ENCODE data around the gene AHSA1.
A peak's percentile ranks its signal among the peaks of the same experiment; 100 is the strongest.
"Not testable (repeated sequence)": the region's sequence is repeated elsewhere in the genome, so short reads cannot be mapped to it uniquely, and the experiment has no call there.

AHSA1 gene

DNA sequence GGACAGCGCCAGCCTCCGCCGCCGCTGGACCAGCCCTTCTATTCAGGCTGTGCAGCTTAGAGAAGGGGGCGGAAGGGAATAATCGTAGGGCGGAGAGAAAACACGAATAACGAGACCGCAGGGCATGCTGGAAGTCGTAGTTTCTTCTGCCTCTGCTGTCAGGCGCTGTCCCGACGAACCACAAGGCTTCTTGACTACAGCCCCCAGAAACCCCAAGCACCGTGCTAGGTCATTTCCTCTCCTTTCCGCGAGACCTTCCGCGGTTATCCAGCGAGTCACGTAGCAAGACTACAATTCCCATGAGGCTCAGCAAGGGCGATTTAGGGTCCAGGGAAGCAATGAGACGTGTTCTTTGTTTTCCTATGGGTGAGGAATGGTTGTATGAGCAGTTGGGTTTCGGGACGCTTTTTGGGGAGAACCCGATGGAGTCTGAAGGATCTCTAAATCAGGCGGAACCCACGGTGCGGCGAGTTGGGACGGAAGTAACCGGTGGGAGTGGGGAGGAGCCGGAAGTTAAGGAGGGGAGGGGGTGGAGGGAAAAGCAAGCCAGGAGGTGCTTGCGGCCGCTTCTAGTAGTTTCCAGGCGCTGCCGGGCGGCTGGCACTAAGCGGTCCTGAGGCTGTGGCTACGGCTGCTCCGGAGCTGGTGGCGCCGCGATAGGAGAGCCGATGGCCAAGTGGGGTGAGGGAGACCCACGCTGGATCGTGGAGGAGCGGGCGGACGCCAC lies at the start of gene AHSA1, which contains the start of gene VIPAS39:
AHSA1 (plus strand) TSS at position 572 of the 727 bp plus-strand sequence; CDS start at position 669, 97 bp downstream.
VIPAS39 (minus strand) TSS at position 80 of the 727 bp plus-strand sequence. CDS start 3,499 bp downstream, outside the sequence.
- DNase-seq (ENCODE audit: low read depth) = peak; percentile 93

DNA sequence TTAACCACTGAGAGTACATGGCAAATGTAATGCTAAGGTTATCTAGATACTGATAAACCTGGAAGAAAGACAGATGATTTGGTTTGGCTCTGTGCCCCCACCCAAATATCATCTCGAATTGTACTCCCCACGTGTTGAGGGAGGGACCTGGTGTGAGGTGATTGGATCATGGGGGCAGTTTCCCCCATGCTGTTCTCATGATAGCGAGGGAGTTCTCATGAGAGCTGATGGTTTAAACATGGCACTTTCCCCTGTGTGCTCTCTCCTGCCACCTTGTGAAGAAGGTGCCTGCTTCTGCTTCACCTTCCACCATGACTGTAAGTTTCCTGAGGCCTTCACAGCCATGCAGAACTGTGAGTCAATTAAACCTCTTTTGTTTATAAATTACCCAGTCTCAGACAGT lies 48.8 kb upstream of the AHSA1 start:
- DNase-seq (ENCODE audit: low read depth) = no peak

DNA sequence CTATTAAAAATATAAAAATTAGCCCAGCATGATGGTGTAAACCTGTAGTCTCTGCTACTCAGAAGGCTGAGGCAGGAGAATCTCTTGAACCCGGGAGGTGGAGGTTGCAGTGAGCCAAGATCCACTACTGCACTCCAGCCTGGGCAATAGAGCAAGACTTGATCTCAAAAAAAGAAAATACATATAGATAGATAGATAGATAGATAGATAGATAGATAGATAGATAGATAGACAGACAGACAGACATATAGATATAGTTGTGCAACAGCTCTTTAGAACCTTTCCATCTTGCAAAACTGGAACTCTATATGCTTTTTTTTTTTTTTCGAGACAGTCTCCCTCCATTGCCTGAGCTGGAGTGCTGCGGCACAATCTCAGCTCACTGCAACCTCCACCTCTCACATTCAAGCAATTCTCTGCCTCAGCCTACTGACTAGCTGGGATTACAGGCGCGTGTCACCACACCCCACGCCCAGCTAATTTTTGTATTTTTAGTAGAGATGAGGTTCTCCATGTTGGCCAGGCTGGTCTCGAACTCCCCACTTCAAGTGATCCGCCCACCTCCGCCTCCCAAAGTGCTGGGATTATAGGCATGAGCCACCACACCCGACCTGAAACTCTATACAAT lies 42.4 kb upstream of the AHSA1 start:
- not testable (repeated sequence) for DNase-seq (ENCODE audit: low read depth)

DNA sequence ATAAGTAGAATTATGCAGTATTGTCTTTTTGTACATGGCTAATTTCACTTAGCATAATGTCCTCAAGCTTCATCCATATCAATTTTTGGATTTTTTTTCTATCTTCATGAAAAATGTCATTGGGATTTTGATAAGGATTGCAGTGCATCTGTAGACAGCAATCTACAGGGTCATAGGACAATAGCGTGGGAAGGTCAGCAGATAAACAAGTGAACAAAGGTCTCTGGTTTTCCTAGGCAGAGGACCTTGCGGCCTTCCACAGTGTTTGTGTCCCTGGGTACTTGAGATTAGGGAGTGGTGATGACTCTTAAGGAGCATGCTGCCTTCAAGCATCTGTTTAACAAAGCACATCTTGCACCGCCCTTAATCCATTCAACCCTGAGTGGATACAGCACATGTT lies 41.8 kb upstream of the AHSA1 start:
- not testable (repeated sequence) for DNase-seq (ENCODE audit: low read depth)

DNA sequence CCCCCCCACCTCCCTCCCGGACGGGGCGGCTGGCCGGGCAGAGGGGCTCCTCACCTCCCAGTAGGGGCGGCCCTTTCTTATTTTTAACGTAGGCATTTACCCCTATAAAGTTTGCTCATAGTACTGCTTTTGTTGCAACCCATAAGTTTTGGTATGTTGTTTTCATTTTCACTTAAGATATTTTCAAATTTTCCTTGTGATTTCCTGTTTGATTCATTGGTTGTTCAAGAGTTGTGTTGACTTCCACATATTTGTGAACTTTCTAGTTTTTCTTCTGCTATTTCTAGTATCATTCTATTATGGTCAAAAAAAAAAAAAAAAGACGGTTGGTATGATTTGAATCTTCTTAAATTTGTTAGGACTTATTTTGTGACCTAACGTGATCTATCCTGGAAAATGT lies 41.1 kb upstream of the AHSA1 start:
- no peak for DNase-seq (ENCODE audit: low read depth)

DNA sequence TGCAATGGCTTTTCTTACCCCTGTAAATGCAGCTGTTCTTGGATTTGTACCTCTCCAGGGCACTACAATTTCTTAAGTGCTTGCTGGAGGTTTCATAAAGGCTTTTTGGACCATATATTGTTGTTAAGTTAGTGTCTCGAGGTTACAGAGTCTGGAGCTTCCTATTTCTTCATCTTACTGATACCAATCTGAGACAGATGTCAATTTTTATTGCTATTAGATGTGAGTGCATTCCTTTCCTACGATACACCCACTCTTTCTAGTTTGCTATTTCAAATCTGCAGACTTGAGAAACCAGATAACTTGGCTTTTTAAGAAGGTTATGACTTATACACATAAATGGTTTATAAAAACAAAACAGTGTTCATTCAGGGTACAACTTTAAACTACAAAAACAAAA lies 36.7 kb upstream of the AHSA1 start:
- no peak for DNase-seq (ENCODE audit: low read depth)

DNA sequence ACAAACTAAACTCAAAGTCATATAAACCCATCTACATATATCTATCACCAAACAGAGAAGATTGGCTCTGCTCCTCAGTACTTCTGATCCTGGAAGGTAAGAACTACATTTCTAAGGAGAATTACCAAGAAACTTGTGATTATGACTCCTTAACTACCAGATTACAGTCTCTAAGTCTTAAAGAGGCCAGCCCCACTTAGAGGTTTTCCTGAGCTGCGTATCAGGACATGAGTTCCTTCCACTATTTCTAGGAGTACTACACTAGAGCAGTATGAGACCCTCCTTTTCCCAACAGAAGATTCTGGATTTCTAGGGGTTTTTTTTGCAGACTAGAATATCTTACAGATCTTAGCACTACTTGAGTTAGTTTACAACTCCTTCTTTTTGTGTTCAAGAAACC lies 34.5 kb upstream of the AHSA1 start, which contains the start of gene NOXRED1:
NOXRED1 (minus strand) TSS at position 101 of the 400 bp plus-strand sequence. CDS start 634 bp downstream, outside the sequence.
- no peak for DNase-seq (ENCODE audit: low read depth)

DNA sequence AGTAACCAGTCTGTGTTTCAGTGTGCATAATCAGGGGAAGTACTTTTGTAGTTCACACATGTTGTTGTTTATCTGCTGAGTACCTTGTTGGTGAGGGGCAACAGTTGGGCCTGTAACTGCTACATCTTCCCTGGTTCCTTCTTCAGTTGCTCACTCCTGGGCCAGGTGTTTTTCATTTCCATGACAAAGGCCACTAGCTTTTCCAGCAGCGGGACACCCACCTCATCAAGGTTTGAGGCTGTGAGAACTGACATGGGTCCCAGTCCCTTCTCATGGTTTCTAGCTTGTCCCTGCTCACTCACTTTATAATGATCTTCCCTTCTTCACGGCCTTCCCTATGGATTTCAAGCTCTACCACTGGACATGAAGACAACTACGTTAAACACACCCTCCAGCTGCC lies 33.0 kb upstream of the AHSA1 start:
- DNase-seq (ENCODE audit: low read depth) = no peak

DNA sequence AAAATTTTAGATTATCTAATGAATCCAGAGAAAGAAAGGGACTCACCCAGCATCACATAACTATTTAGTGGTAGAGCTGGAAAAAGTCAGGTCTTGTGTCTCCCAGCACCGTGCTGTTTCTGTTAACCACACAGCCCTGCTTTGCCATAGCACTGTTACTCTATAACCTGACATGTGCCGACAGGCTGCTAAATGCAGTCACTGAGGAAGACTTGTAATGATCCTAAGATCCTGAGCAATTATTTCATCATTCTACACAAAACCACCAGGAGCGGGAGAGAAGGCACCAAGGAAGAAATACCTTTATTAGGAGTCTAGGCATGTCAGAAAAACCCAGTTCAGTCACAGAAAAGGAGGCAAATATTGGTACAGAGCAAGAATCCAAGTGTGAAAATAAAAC lies 31.5 kb upstream of the AHSA1 start:
- DNase-seq (ENCODE audit: low read depth) = no peak

DNA sequence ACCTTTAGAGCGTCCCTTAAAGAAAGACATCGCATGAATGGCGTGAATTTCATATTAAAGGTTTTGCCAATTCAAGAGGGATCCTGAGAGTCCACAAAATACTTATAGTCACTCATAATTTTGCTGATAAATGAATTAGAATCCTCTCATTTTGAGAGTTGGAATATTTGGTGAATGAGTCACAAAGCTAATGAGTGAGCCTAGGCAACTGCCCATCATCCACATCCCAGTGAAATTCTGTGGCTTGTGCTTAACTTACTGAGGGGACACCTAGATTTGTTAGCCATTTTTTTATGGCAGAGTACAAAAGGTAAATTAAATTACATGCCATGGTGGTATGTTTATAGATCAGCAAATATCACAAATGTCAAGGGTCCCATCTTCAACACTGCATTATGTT lies 21.9 kb upstream of the AHSA1 start:
- no peak for DNase-seq (ENCODE audit: low read depth)

DNA sequence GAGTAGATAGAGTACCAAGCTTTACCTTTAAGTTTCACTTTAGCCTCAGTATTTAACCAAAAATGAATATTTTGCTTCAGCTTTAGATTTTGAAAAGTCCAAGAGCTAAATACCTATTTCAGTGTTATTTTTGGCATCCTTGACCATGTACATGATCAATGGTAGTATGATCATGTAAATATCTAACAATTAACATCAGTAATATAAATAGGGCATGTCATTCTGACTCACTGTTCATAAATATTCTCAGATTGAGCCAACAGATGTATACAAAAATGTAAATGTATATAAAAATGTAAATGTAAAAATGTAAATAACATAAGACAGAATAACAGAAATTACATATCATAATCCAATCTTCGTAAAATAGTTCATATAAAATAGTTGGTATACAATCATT lies 19.3 kb upstream of the AHSA1 start:
- no peak for DNase-seq (ENCODE audit: low read depth)

DNA sequence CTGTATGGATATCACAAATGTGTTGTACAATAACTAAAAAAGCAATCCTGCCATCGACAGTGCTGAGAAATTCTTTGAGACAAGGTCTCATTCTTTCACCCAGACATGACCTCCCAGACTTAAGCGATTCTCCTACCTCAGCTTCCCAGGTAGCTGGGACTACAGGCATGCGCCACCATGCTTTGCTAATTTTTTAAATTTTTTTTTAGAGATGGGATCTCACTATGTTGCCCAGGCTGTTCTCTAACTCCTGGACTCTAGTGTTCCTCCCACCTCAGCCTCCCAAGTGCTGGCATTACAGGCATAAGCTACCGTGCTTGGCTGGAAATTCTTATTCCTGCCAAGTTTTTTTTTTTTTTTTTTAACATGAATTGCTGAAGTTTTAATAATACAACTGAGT lies 18.0 kb upstream of the AHSA1 start:
- no peak for DNase-seq (ENCODE audit: low read depth)

DNA sequence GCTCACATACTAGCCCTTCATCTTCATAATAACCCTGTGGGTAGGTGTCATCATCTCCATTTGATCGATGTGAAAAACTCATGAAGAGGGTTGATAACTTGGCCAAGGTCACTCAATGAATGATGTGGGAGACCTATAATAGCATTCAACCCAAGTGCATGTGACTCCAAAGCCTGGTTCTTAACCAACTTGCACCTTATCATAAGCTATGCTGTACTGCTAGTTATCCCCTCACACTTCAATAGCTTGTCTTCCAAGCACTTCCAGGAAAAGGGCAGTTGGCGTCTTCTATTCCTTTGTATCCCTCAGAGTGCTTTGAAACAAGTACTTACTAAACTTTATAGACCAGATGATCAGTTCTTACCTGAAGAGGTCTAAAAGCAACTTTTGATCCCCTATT lies 15.7 kb upstream of the AHSA1 start:
- DNase-seq (ENCODE audit: low read depth) = no peak

DNA sequence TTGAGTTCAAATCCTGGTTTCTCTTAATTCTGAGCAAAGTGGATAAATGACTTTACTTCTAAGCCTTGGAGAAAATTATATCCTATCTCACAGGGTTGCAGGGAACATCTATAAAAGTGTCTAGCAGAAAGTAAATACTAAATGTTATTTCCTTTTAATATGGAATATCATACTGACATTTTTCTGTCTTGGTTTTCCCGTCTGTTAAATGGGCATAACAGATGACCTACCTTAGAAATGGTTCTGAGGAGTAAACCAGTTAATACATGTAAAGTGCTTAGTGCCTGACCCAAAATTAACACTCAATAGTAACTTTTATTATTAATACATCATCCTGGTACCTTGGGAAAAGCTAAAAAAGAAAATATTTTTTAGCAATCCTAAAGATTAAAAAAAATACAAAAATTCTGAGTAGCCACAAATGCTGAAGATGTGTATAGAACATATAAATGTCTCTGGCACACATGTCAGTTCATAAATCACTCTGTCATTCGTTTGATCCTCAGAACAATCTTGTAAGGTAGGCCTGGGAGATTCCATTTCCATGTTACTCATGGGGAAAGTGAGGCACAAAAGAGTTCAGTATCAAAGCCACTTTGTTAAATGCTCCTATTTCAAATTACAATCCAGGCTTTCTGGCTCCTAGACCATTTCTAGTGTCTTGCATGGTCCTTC lies 1.8 kb upstream of the AHSA1 start:
- no peak for DNase-seq (ENCODE audit: low read depth)

DNA sequence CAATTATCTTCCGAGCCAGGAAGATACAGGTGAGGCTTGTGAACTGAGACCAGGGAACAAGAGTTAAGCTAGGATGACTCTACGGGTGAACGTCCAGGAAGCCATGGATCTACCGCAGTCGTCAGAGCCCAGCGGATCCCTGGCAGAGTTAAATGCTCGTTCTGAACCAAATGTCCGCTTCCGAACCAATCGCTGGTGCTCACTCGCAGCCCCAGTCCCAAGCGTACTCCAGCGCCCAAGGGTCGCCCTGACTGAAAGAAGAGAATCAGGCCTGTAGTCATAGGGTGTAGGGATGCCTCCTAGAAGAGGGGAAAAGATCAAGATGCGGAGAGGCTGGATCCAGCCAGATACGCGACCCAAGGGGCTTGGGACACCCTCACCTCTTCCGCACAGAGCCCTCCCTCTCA lies 775 bp upstream of the AHSA1 start:
- no peak for DNase-seq (ENCODE audit: low read depth)

DNA sequence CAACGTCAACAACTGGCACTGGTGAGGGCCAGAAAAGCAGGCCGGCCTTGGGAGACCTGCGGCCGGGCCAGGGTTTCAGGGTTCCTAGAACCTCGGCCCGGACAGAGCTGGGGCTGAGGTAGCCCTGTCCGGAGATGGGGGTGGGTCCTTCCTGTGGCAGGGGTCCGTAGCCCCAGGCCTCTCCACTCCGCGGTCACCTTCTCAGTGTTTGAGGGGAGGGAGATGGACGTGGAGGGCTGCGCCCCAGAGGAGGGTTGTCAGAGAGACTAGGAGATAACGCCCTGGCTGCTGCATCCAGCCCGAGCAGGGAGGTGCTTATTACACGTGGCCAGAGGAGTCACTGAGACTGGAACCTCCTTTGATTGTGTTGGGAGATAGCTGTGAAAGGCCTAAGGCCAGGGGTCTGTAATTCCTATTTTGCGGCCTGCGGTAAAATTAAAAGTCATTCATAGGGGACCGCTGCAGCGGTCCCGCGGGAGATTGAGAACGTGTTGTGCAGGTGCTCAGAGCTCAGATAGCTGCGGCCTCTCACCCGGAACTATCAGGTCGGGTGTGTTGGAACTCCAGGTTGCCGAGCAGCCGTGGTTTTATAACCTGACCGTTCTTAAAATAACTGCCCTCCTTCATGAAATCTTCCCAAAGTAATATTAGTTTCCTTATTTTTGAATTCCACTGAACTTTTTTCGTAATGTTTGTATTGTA lies 507 bp downstream of the AHSA1 start:
- no peak for DNase-seq (ENCODE audit: low read depth)

DNA sequence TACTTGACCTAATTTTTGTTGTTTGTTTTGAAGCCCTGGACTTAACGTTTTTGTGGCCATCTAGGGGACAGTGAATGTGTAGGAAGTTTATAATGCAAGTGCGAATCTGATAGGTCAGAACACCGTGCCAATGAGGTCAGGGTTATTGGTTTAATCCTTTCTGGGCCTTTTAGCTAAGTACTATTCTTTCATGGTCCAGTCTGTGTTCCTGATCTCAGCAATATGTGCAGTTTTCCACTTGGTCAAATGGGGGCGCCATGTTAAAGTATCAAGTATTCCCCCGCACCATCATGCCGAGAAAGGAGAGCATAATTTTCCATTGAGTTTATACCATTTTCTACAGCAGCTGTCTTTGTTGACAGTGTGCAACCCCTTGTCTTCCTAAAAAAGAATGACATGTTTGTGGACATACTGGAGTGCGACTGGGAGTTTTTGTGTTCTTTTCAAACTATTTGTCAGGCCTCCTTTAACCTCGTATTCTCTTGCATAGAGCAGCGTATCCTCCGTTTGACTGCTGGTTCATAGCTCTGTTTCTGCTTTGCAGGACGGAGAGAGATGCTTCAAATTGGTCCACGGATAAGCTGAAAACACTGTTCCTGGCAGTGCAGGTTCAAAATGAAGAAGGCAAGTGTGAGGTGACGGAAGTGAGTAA lies 1.3 kb downstream of the AHSA1 start:
- peak; percentile 46 for DNase-seq (ENCODE audit: low read depth)

DNA sequence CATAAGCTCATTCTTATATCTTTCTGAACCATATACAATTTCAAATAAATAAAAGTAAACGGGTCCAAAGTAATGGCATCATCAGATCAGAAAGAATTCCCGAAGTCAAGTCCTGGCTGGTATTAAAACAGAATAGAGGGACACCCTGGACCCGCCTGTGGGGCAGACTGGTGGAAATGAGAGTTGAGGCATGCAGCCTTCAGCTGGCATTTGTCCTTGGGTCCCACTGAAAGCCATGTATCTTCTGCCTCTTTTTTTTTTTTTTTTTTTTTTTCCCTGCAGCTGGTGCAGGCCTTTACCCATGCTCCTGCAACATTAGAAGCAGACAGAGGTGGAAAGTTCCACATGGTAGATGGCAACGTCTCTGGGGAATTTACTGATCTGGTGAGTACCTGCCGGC lies 9.9 kb downstream of the AHSA1 start:
- DNase-seq (ENCODE audit: low read depth) = no peak

DNA sequence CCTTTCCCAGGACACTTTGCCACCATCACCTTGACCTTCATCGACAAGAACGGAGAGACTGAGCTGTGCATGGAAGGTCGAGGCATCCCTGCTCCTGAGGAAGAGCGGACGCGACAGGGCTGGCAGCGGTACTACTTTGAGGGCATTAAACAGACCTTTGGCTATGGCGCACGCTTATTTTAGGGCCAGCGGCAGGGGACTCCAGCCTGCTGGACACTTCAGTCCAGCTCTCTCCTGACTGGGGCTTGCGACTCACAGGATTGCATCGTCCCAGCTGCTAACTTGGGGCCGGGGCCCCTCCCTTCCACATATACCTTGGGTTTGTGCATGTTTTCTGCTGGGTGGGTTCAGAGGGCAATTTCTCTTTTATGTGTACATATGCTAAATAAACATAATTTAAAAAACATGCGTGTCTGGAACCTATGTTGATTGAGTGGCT lies 11.2 kb downstream of the AHSA1 start:
- no peak for DNase-seq (ENCODE audit: low read depth)

DNA sequence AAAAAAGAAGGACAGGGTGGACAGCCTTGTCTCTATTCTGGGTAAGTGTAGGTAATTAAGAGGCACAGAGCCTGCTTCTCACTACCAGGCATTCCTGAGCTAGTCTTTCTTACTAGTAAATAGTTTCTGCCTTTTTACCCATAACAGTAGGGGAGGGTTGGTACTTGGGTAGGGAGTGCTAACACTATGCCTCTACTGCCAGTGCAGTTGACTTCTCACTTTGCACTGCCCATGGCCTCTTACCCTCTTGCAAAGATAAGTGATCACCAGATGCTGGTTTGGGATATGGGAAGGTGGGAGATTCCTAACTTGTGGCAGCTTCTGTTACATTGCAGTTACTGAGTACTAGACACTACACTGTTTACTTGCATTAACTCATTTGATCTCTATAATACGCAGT lies 11.6 kb downstream of the AHSA1 start:
- no peak for DNase-seq (ENCODE audit: low read depth)

DNA sequence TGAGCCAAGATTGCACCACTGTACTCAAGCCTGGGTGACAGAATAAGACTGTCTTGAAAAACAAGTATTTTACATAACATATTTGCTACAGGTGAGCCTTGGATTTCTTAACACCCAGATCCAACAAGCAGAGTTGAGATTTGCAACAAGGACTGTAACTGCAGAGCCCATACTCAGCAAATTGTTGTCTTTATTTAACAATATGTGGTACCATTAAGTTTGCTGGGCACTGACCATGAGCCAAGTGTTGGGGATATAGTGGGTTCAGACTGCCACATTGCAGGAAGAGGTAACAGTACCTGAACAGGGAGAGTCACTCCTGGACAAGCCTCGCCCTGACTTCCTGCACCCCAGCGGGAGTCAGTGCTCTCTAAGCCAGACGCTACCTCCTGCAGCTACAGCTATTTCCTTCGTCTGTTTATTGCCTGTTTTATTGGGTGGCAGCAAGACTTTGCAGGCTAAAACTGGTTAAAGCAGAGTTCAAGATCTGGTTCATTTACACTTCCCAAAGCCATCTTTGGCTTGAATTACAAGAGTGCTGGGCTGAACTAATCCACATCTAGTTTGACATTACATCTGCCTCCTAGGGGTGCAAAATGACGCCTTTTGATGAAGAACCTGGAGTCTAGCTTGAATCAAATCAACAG lies 12.5 kb downstream of the AHSA1 start:
- DNase-seq (ENCODE audit: low read depth) = no peak

All from stimulated activated CD4-positive, alpha-beta T cell treated with anti-CD3 and anti-CD28 coated beads, Interleukin-2, amount 100 ng/mL, for 4 hours (primary cell).